ENCODE measurements around the gene MRPL10.

Gene MRPL10

GRCh38 chr17:47839071-47839470 is 7.7 kb upstream of the MRPL10 start:
- no peak for DNase-seq

GRCh38 chr17:47838636-47839035 is 7.3 kb upstream of the MRPL10 start:
- DNase-seq: no peak

- no peak for DNase-seq
Measured at GRCh38 chr17:47837401-47838039, 6.2 kb upstream of the MRPL10 start.

GRCh38 chr17:47836601-47837000 is 5.3 kb upstream of the MRPL10 start:
- no peak for DNase-seq

GRCh38 chr17:47834756-47835155 is 3.4 kb upstream of the MRPL10 start:
- no peak for DNase-seq

- DNase-seq: no peak
Measured at GRCh38 chr17:47831934-47832327, 590 bp upstream of the MRPL10 start.

GRCh38 chr17:47830396-47831002 is 842 bp downstream of the MRPL10 start:
- no peak for DNase-seq

GRCh38 chr17:47829870-47830269 is 1.5 kb downstream of the MRPL10 start:
- DNase-seq: no peak

- no peak for DNase-seq
Measured at GRCh38 chr17:47823519-47823918, 7.8 kb downstream of the MRPL10 start.

GRCh38 chr17:47822785-47823184 is 8.6 kb downstream of the MRPL10 start:
- no peak for DNase-seq

- DNase-seq: peak; percentile 60
Measured at GRCh38 chr17:47821424-47822391, 9.6 kb downstream of the MRPL10 start, which contains the start of gene OSBPL7. Gene OSBPL7, minus strand, starts transcription at chr17:47821794. Its CDS starts 1,516 bp downstream, at chr17:47820278.

GRCh38 chr17:47821031-47821423 is 10.3 kb downstream of the MRPL10 start:
- DNase-seq: no peak

- no peak for DNase-seq
Measured at GRCh38 chr17:47820033-47820789, 11.1 kb downstream of the MRPL10 start.

- no peak for DNase-seq
Measured at GRCh38 chr17:47819475-47819874, 11.9 kb downstream of the MRPL10 start.

GRCh38 chr17:47818002-47818695 is 13.2 kb downstream of the MRPL10 start:
- DNase-seq: no peak

GRCh38 chr17:47816947-47817346 is 14.4 kb downstream of the MRPL10 start:
- DNase-seq: no peak

GRCh38 chr17:47816111-47816735 is 15.1 kb downstream of the MRPL10 start:
- DNase-seq: no peak

- DNase-seq: no peak
Measured at GRCh38 chr17:47815106-47815918, 16.0 kb downstream of the MRPL10 start.

- DNase-seq: no peak
Measured at GRCh38 chr17:47813512-47814031, 17.8 kb downstream of the MRPL10 start.

- no peak for DNase-seq
Measured at GRCh38 chr17:47813077-47813476, 18.3 kb downstream of the MRPL10 start.

Measured in NCI-H526 treated with DMSO at 0.1 percent for 48 hours (cell line).